Muscle of leg (tissue), 11 donors: ENCODE data around the gene WDR1. TPM values are rescaled to one million over a fixed set of nuclear protein-coding genes. Genes with fewer than 3 reads are reported as not detected.

ENCODE experiments used
- DNase-seq: peaks from one replicate; pipeline ENCODE4 v3.0.0; 2013
- H3K27ac ChIP-seq: one replicate; pipeline ENCODE4 v1.5.1; 2013; ENCODE audit warnings: mild to moderate bottlenecking, low read length, control low read depth
- H3K27me3 ChIP-seq: one replicate; pipeline ENCODE4 v1.6.1; 2013; ENCODE audit warnings: low read length; ENCODE audit not compliant: control insufficient read depth, insufficient read depth
- H3K36me3 ChIP-seq: one replicate; pipeline ENCODE4 v1.6.1; 2013; ENCODE audit warnings: low read length; ENCODE audit not compliant: control insufficient read depth, insufficient read depth
- H3K4me1 ChIP-seq: one replicate; pipeline ENCODE4 v1.6.1; 2013; ENCODE audit warnings: low read length; ENCODE audit not compliant: control insufficient read depth, insufficient read depth
- H3K4me3 ChIP-seq: one replicate; pipeline ENCODE4 v1.5.1; 2013; ENCODE audit warnings: low read length, control low read depth
- H3K9me3 ChIP-seq: replicated peaks from 2 replicates; pipeline ENCODE4 v1.6.1; 2013; ENCODE audit warnings: low read depth, low read length; ENCODE audit not compliant: control insufficient read depth
- WGBS: methylation state at CpG from one replicate; pipeline ENCODE4 v1.1.5; 2013; ENCODE audit warnings: missing lambda C conversion rate; ENCODE audit not compliant: insufficient coverage; 5-methylcytosine and 5-hydroxymethylcytosine counted together
- polyA plus RNA-seq, 8 donors: library from polyadenylated mRNA; unstranded; fragments of 120-200 nt; gene quantifications; one replicate each; pipeline versions ENCODE4 v1.2.1 to v1.2.3, GENCODE V29; 2013; ENCODE audit warnings: inconsistent platforms in 1 of 8, low replicate concordance in 1 of 8; ENCODE audit not compliant: insufficient read length in 8 of 8, insufficient read depth in 1 of 8
- total RNA-seq: library from RNA; stranded (reverse); fragments of 120-200 nt; gene quantifications from one replicate; pipeline ENCODE4 v1.2.4, GENCODE V29; 2013

WDR1 gene
- total and polyA plus RNA-seq, 9 donors: 97.0 to 178 (median 152) TPM

DNA sequence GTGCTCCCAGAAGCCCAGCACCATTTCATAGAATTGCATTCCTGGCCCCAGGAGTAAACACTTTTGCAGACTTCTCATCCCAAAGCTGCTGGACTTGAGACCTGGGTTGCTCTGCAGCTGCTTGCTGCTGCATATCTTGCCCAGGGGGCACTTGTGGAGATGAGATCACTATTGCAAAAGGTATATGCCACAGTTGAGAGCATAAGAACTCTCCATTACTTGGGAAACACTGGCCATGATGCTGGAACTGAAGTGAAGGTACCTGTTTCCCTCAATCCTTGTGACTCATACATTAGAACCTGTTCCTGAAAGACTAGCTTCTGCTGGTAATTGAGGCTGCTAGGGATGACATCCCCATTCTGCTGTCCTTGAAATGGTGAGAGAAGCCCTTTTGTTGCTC, 43.1 kb upstream of the WDR1 start:
- Histone ChIP-seq H3K4me1 (no peaks in the 10 kb centered on the region), H3K27ac (no peak overlapping the region), H3K4me3 (no peak overlapping the region), H3K27me3 (peaks cover 3% of the 10 kb centered on the region), H3K9me3 (no peaks in the 10 kb centered on the region), H3K36me3 (no peaks in the 10 kb centered on the region)
- DNase-seq: no peak

DNA sequence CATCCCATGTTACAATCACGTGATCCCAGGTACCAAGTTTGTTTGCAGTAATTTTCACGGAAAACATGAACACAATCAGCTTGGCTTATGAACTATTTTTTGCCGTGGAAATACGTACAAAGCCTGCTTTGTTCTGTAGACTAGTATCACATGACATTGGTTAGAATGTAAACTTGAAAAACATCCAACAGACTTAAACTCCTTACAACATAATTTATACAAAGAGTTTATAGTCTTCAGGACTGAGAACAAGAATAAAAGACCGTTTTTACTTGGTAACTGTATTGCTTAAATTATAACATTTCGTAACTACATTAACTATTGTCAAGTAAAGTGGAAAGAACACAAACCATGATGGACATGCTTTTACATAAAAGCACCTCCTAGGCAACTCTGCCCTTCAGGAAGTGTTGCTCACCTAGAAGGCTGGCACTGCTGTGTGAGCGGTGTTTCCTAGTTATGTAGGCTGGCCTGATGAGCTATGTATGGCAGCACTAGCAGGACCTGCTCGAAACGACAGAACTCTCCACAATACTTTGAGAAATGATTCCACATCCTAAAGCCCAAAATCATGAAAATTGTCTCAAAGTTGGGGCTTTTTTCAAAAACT, 41.8 kb upstream of the WDR1 start:
- DNase-seq: peak; percentile 22
- no peaks in the 10 kb centered on the region for H3K36me3 ChIP-seq
- H3K9me3 ChIP-seq: no peaks in the 10 kb centered on the region
- no peaks in the 10 kb centered on the region for H3K4me1 ChIP-seq
- peaks cover 3% of the 10 kb centered on the region for H3K27me3 ChIP-seq
- H3K27ac ChIP-seq: no peak overlapping the region
- WGBS: 61% methylated on average over 3 of the region's 9 CpGs
- H3K4me3 ChIP-seq: no peak overlapping the region

GRCh38 chr4:10157478-10158332, 41.1 kb upstream of the WDR1 start:
- H3K4me1 ChIP-seq: no peaks in the 10 kb centered on the region
- peaks cover 3% of the 10 kb centered on the region for H3K27me3 ChIP-seq
- WGBS: 17% methylated on average over 2 of the region's 8 CpGs
- no peaks in the 10 kb centered on the region for H3K36me3 ChIP-seq
- DNase-seq: peak; percentile 79
- H3K9me3 ChIP-seq: no peaks in the 10 kb centered on the region
- H3K27ac ChIP-seq: no peak overlapping the region
- H3K4me3 ChIP-seq: no peak overlapping the region

GRCh38 chr4:10154241-10154640, 37.6 kb upstream of the WDR1 start:
- 60% methylated on average over 1 of the region's 3 CpGs for WGBS
- no peak for DNase-seq

DNA sequence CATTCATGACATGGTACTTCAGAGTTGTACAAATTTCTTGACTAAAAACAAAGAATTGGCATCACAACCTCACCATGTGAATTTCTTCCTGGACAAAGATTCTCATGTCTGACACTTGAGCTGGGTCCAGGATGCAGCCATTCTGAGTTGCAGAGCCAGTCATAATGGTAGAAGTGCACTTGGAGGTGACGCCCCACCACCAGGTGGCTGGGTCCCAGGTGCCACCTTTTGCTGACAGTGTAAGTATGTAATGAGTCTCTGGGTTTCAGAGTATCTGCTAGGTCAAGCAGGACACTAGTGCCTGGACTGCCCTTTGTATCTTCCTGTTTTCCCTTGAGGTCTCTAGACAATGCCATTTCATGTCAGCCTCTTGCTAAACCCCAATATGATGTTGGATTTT, 36.6 kb upstream of the WDR1 start:
- Histone ChIP-seq H3K36me3 (no peaks in the 10 kb centered on the region), H3K27me3 (peaks cover 3% of the 10 kb centered on the region), H3K9me3 (no peaks in the 10 kb centered on the region), H3K27ac (no peak overlapping the region), H3K4me1 (no peaks in the 10 kb centered on the region), H3K4me3 (no peak overlapping the region)
- WGBS: 100% methylated on average over 1 of the region's 1 CpG
- no peak for DNase-seq

More at GRCh38 chr4:10154241-10154640, 37.6 kb upstream of the WDR1 start:
- peaks cover 3% of the 10 kb centered on the region for H3K27me3 ChIP-seq
- no peaks in the 10 kb centered on the region for H3K4me1 ChIP-seq
- H3K4me3 ChIP-seq: no peak overlapping the region
- H3K9me3 ChIP-seq: no peaks in the 10 kb centered on the region
- H3K36me3 ChIP-seq: no peaks in the 10 kb centered on the region
- no peak overlapping the region for H3K27ac ChIP-seq

GRCh38 chr4:10151182-10151581, 34.6 kb upstream of the WDR1 start:
- H3K9me3 ChIP-seq: no peaks in the 10 kb centered on the region
- no peak for DNase-seq
- no peaks in the 10 kb centered on the region for H3K27me3 ChIP-seq
- H3K4me3 ChIP-seq: no peak overlapping the region
- H3K27ac ChIP-seq: no peak overlapping the region
- no peaks in the 10 kb centered on the region for H3K36me3 ChIP-seq
- H3K4me1 ChIP-seq: no peaks in the 10 kb centered on the region
- WGBS: 84% methylated on average over 5 of the region's 5 CpGs

- Histone ChIP-seq H3K9me3 (no peaks in the 10 kb centered on the region), H3K4me3 (no peak overlapping the region), H3K27me3 (peaks cover 6% of the 10 kb centered on the region), H3K27ac (no peak overlapping the region), H3K36me3 (no peaks in the 10 kb centered on the region), H3K4me1 (no peaks in the 10 kb centered on the region)
- no peak for DNase-seq
- WGBS: 83% methylated on average over 4 of the region's 4 CpGs
Observed at GRCh38 chr4:10144966-10145365, 28.4 kb upstream of the WDR1 start.

DNA sequence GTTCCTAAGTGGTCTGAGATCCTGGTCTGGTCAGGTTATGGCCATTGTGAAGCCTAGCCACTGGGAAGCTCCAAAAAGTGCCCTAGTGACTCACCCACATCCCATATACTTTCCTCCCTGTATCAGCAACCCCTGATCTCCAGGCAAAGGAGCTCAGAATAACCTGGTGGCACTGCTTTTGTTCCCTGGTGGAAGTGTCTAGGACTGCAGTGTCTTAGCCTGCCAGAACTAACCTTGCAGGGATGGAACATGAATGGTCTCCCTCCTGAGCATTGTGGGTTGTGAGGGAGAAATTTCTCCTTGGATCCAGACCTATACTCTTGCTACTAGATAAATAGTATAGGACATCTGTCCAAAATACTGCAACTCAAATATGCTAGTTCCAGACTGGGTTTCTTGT, 27.9 kb upstream of the WDR1 start:
- DNase-seq: no peak
- Histone ChIP-seq H3K36me3 (no peaks in the 10 kb centered on the region), H3K4me1 (no peaks in the 10 kb centered on the region)

GRCh38 chr4:10143171-10143570, 26.6 kb upstream of the WDR1 start:
- Histone ChIP-seq H3K9me3 (no peaks in the 10 kb centered on the region), H3K4me1 (no peaks in the 10 kb centered on the region), H3K4me3 (no peak overlapping the region), H3K27me3 (peaks cover 8% of the 10 kb centered on the region), H3K36me3 (no peaks in the 10 kb centered on the region), H3K27ac (no peak overlapping the region)
- 77% methylated on average over 4 of the region's 6 CpGs for WGBS
- no peak for DNase-seq

More for the DNA sequence above, 27.9 kb upstream of the WDR1 start:
- H3K9me3 ChIP-seq: no peaks in the 10 kb centered on the region
- H3K4me3 ChIP-seq: no peak overlapping the region
- H3K27me3 ChIP-seq: peaks cover 8% of the 10 kb centered on the region
- no peak overlapping the region for H3K27ac ChIP-seq

- Histone ChIP-seq H3K4me3 (no peak overlapping the region), H3K27me3 (peaks cover 10% of the 10 kb centered on the region), H3K27ac (no peak overlapping the region), H3K4me1 (no peaks in the 10 kb centered on the region), H3K36me3 (no peaks in the 10 kb centered on the region), H3K9me3 (no peaks in the 10 kb centered on the region)
- WGBS: 43% methylated on average over 8 of the region's 10 CpGs
- no peak for DNase-seq
Observed at GRCh38 chr4:10140866-10141759, 24.5 kb upstream of the WDR1 start.
